K562 (cell line): ENCODE results near the gene NACC1. TPM values are rescaled to one million over a fixed set of nuclear protein-coding genes. Genes with fewer than 3 reads are reported as not detected.
A peak's percentile ranks its signal among the peaks of the same experiment; 100 is the strongest.

Source experiments
- BDP1 ChIP-seq: IDR thresholded peaks from 3 replicates; pipeline ENCODE4 v1.6.1; 2011; ENCODE audit not compliant: insufficient read length, insufficient read depth
- ESRRB ChIP-seq: fragments of 250-450 bp; sonication (Bioruptor Pico); IDR thresholded peaks from 2 replicates; pipeline ENCODE4 v1.5.0; 2020; ENCODE audit warnings: mild to moderate bottlenecking, moderate library complexity, borderline replicate concordance
- GATAD2B ChIP-seq: fragments of 450-650 bp; IDR thresholded peaks from 2 replicates; pipeline ENCODE4 v1.6.1; 2017; ENCODE audit warnings: mild to moderate bottlenecking, borderline replicate concordance
- PRPF4 ChIP-seq: fragments of 200-400 bp; formaldehyde crosslinking; IDR thresholded peaks from one replicate; pipeline ENCODE4 v1.6.1; 2017; ENCODE audit warnings: low read length, low read depth, mild to moderate bottlenecking; ENCODE audit not compliant: insufficient read depth, poor library complexity, severe bottlenecking
- RAD51 ChIP-seq: fragments of 450-650 bp; IDR thresholded peaks from 2 replicates; pipeline ENCODE4 v1.7.1; 2016; ENCODE audit warnings: low read depth, mild to moderate bottlenecking, borderline replicate concordance
- RBM14 ChIP-seq: fragments of 200-400 bp; formaldehyde crosslinking; IDR thresholded peaks from 2 replicates; pipeline ENCODE4 v1.6.1; 2018; ENCODE audit warnings: low read depth, mild to moderate bottlenecking, low read length, moderate library complexity, borderline replicate concordance; ENCODE audit not compliant: insufficient read depth
- RBM25 ChIP-seq: fragments of 200-400 bp; formaldehyde crosslinking; IDR thresholded peaks from 2 replicates; pipeline ENCODE4 v1.6.1; 2018; ENCODE audit warnings: low read length, low read depth, moderate library complexity; ENCODE audit not compliant: severe bottlenecking
- TSC22D4 ChIP-seq: fragments of 450-650 bp; IDR thresholded peaks from 2 replicates; pipeline ENCODE4 v1.6.1; 2016; ENCODE audit warnings: missing genetic modification characterization, missing biosample characterization, control low read depth
- ZBTB7A ChIP-seq: IDR thresholded peaks from 2 replicates; pipeline ENCODE4 v1.6.1; 2011; ENCODE audit warnings: low read depth, mild to moderate bottlenecking, low read length, moderate library complexity, borderline replicate concordance; ENCODE audit not compliant: control insufficient read depth
- polyA plus RNA-seq, 8 experiments: library from polyadenylated mRNA; depleted of rRNA in 4 of 8; stranded (reverse) in 5 of 8; unstranded in 3 of 8; fragments of >200 nt; fragmentation: Nextera tagmentation in 2 of 8; fragmentation: Illumina TruSeq in 1 of 8; extraction: Ambion mirVana in 2 of 8; extraction: Trizol in 1 of 8; gene quantifications; 2 replicates each; pipeline versions ENCODE4 v1.2.1 to v1.2.3, GENCODE V29; 2011 to 2014; ENCODE audit warnings: inconsistent platforms in 1 of 8, missing spikeins in 1 of 8
- total RNA-seq, 7 experiments: library from RNA; depleted of rRNA in 6 of 7; stranded (reverse); fragments of >200 nt in 6 of 7; fragmentation: Illumina TruSeq in 2 of 7; extraction: Trizol in 2 of 7; gene quantifications; 2 replicates each; pipeline versions ENCODE4 v1.2.1 to v1.2.3, GENCODE V29; 2011 to 2021; ENCODE audit warnings: low replicate concordance in 1 of 7
- TF ChIP-seq, protein P1 (sequence below), 2 experiments: fragments of 450-650 bp; IDR thresholded peaks; 2 replicates each; pipeline ENCODE4 v1.6.1; 2016; ENCODE audit warnings: mild to moderate bottlenecking in 2 of 2, borderline replicate concordance in 1 of 2, low read depth in 1 of 2, moderate library complexity in 1 of 2
- TF ChIP-seq, protein P2 (sequence below): fragments of 450-650 bp; formaldehyde crosslinking; IDR thresholded peaks from 2 replicates; pipeline ENCODE4 v1.4.0; 2022; ENCODE audit warnings: mild to moderate bottlenecking, moderate library complexity

Gene NACC1
- total and polyA plus RNA-seq, 9 of the 15 experiments (the other 6 are each of a cell fraction or from before 2014, with no cell fraction given): 0.04 to 96.6 (median 25.8) TPM

DNA sequence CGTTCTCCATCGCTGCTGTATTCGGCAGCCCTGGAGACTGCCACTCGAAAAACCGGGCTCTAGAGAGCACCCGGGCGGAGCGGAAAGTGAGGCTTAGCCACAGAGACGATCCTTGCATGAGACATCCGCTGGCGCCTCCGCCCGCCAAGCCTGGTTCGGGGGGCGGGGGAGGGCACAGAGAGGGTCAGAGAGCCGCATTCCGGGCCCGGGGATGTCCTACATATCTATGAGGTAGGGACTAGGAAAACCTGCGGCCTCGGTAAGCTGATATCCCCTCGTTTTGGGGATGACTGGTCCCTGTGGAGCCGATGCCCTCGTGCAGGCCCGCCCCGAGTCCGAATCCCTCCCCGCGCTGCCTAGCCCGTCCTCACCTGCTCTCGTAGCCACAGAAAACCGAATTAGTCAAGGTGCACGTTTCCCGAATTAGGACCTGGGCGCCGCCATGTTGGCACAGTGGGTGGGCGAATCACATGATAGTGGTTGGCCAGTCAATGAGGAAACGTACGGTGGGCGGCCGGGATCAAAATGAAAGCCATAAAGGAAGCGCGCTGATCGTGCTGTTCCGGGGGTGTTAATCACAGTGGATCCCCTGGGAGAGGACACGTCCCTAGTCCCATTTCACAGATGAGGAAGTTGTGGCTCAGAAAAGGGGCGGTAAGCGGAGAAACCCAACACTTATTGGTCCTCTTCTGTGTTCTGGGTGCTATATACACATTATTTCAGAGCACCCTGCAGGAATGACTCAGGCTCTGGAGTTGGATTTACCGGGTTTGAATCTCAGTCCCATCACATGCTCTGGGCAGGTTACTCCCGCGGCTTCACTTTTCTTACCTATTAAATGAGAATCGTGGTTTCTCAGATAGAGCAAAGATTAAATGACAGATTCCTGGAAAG, 1.5 kb upstream of the NACC1 start, which contains the start of gene TRMT1 (continued):
- TF ChIP-seq, protein P1, sequence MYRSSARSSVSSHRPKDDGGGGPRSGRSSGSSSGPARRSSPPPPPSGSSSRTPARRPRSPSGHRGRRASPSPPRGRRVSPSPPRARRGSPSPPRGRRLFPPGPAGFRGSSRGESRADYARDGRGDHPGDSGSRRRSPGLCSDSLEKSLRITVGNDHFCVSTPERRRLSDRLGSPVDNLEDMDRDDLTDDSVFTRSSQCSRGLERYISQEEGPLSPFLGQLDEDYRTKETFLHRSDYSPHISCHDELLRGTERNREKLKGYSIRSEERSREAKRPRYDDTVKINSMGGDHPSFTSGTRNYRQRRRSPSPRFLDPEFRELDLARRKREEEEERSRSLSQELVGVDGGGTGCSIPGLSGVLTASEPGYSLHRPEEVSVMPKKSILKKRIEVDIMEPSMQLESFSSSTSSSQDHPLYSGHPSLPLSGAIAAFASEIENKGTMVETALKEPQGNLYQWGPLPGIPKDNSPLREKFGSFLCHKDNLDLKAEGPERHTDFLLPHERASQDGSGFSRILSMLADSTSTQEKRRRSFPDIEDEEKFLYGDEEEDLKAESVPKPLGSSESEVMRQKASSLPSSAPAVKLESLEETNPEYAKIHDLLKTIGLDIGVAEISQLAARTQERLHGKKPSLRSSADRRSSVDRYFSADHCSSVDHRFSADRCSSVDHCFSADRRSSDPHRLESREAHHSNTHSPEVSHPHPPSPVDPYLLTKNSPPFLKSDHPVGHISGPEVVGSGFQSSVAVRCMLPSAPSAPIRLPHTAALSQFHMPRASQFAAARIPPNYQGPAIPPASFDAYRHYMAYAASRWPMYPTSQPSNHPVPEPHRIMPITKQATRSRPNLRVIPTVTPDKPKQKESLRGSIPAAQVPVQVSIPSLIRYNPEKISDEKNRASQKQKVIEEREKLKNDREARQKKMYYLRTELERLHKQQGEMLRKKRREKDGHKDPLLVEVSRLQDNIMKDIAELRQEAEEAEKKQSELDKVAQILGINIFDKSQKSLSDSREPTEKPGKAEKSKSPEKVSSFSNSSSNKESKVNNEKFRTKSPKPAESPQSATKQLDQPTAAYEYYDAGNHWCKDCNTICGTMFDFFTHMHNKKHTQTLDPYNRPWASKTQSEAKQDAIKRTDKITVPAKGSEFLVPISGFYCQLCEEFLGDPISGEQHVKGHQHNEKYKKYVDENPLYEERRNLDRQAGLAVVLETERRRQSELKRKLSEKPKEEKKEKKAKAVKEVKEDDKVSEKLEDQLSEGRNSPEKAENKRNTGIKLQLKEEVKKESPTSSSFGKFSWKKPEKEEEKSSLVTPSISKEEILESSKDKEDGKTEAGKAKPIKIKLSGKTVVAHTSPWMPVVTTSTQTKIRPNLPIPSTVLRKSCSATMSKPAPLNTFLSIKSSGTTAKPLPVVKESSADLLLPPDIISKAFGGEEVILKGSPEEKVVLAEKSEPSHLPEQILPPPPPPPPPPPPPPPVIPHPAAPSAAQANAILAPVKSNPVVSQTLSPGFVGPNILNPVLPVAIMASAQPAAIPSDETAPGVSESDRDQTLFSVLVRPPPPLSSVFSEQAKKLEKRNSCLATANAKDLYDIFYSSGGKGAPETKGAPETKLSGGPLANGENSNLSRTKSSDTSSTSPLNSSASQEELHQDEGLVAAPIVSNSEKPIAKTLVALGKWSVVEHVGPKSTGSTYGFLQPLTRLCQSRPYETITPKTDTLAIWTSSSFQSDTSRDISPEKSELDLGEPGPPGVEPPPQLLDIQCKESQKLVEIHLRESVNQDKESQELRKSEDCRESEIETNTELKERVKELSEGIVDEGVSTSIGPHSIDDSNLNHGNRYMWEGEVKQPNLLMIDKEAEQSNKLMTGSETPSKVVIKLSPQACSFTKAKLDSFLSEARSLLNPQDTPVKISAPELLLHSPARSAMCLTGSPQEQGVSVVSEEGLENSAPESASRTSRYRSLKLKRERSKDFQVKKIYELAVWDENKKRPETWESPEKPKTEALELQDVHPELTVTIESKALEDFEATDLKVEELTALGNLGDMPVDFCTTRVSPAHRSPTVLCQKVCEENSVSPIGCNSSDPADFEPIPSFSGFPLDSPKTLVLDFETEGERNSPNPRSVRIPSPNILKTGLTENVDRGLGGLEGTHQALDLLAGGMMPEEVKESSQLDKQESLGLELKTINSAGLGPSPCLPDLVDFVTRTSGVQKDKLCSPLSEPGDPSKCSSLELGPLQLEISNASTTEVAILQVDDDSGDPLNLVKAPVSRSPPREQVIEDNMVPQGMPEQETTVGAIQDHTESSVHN (IDR thresholded peaks at IDR 0.05; ENCODE audit: borderline replicate concordance in 1 of 2, low read depth in 1 of 2): peak in 1 of 2 experiments; percentile 71; a peak in 1 of 4 replicates
- TF ChIP-seq ZBTB7A: no peak
- TF ChIP-seq RBM25: peak; percentile 98
- peak; percentile 93 for TF ChIP-seq RAD51
- no peak for TF ChIP-seq TSC22D4
- no peak for TF ChIP-seq RBM14
- TF ChIP-seq GATAD2B: no peak; the same call in 1 of the 2 replicates
- no peak for TF ChIP-seq BDP1
- no peak for TF ChIP-seq PRPF4
- TF ChIP-seq, protein P2, sequence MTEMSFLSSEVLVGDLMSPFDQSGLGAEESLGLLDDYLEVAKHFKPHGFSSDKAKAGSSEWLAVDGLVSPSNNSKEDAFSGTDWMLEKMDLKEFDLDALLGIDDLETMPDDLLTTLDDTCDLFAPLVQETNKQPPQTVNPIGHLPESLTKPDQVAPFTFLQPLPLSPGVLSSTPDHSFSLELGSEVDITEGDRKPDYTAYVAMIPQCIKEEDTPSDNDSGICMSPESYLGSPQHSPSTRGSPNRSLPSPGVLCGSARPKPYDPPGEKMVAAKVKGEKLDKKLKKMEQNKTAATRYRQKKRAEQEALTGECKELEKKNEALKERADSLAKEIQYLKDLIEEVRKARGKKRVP (CRISPR knock-in tag): no peak
- TF ChIP-seq ESRRB (CRISPR knock-in tag): no peak
